Measurements from ENCODE around the gene RAB33A. TPM values are rescaled to one million over a fixed set of nuclear protein-coding genes. Genes with fewer than 3 reads are reported as not detected.
"Not testable (repeated sequence)": the region's sequence is repeated elsewhere in the genome, so short reads cannot be mapped to it uniquely, and the experiment has no call there.

Gene RAB33A
- polyA plus RNA-seq, 6 donors from 2014 or later: 0.69 to 2.2 (median 1.9) TPM; not detected in 1

- H3K27ac Mint-ChIP-seq: no peak overlapping the region
- H3K9me3 Mint-ChIP-seq: no peaks in the 10 kb centered on the region
- H3K36me3 Mint-ChIP-seq: peaks cover 4 to 17% of the 10 kb centered on the region in 2 donors
- DNase-seq (no peak), ATAC-seq (ENCODE audit: low read depth in 2 of 2) (no peak)
- no peak overlapping the region for H3K4me3 Mint-ChIP-seq
- H3K4me1 Mint-ChIP-seq: no peaks in the 10 kb centered on the region
- H3K27me3 Mint-ChIP-seq: no peaks in the 10 kb centered on the region
These were observed 44.6 kb downstream of the RAB33A start for GRCh38 chrX:130216320-130216719.

GRCh38 chrX:130224810-130225209, 53.0 kb downstream of the RAB33A start:
- H3K4me1 Mint-ChIP-seq: no peaks in the 10 kb centered on the region
- DNase-seq (no peak), ATAC-seq (ENCODE audit: low read depth in 2 of 2) (no peak)
- H3K27ac Mint-ChIP-seq: no peak overlapping the region
- no peak overlapping the region for H3K4me3 Mint-ChIP-seq
- no peaks in the 10 kb centered on the region for H3K27me3 Mint-ChIP-seq
- peaks cover 0 to 4% of the 10 kb centered on the region in 2 donors for H3K36me3 Mint-ChIP-seq
- H3K9me3 Mint-ChIP-seq: no peaks in the 10 kb centered on the region

- no peak overlapping the region for H3K27ac Mint-ChIP-seq
- no peaks in the 10 kb centered on the region for H3K9me3 Mint-ChIP-seq
- H3K4me1 Mint-ChIP-seq: no peaks in the 10 kb centered on the region
- no peak for DNase-seq
- H3K36me3 Mint-ChIP-seq: peaks cover 0 to 4% of the 10 kb centered on the region in 2 donors
- no peaks in the 10 kb centered on the region for H3K27me3 Mint-ChIP-seq
- no peak for ATAC-seq (ENCODE audit: low read depth in 2 of 2)
- no peak overlapping the region for H3K4me3 Mint-ChIP-seq
These were observed 57.1 kb downstream of the RAB33A start for GRCh38 chrX:130228871-130229270.

- H3K9me3 Mint-ChIP-seq; H3K27me3 Mint-ChIP-seq; H3K27ac Mint-ChIP-seq; DNase-seq; H3K36me3 Mint-ChIP-seq; ATAC-seq (ENCODE audit: low read depth in 2 of 2); H3K4me3 Mint-ChIP-seq; H3K4me1 Mint-ChIP-seq: not testable (repeated sequence)
These were observed 59.4 kb downstream of the RAB33A start for GRCh38 chrX:130231184-130231583.

Other genes starting within 250 kb of the RAB33A start
- 1 to 10 TPM in 2 of 6 donors, under 1 TPM in 3, not detected in 1; 0.31 to 2.1 (median 0.70) TPM for gene BCORL1, start 189.3 kb upstream of the RAB33A start, polyA plus RNA-seq (ENCODE audit: low read depth in 6 of 6)
- gene ELF4, start 61.5 kb upstream of the RAB33A start, polyA plus RNA-seq (ENCODE audit: low read depth in 6 of 6): 10 to 100 TPM in 2 of 6 donors, 1 to 10 TPM in 4; 8.7 to 15.4 (median 9.7) TPM
- 10 to 100 TPM; 13.6 to 24.2 (median 20.3) TPM for gene AIFM1, start 6.1 kb upstream of the RAB33A start, polyA plus RNA-seq (ENCODE audit: low read depth in 6 of 6)
- gene ZNF280C, start 96.9 kb downstream of the RAB33A start, polyA plus RNA-seq (ENCODE audit: low read depth in 6 of 6): 1 to 10 TPM; 3.0 to 6.9 (median 3.4) TPM
- 1 to 10 TPM; 5.1 to 9.0 (median 7.7) TPM for gene SLC25A14, start 168.0 kb downstream of the RAB33A start, polyA plus RNA-seq (ENCODE audit: low read depth in 6 of 6)
- not detected for gene GPR119, start 213.7 kb downstream of the RAB33A start, polyA plus RNA-seq (ENCODE audit: low read depth in 6 of 6)
- 10 to 100 TPM; 11.5 to 26.4 (median 23.0) TPM for gene RBMX2, start 230.0 kb downstream of the RAB33A start, polyA plus RNA-seq (ENCODE audit: low read depth in 6 of 6)

Data from naive B cell (primary cell).